H1 (cell line): Measurements from ENCODE around the gene LRIG2.

Experiments
- EGR1 ChIP-seq: IDR thresholded peaks from 2 replicates; pipeline ENCODE4 v1.6.1; 2011; ENCODE audit warnings: low read depth, low read length, borderline replicate concordance
- EZH2 ChIP-seq: fragments of 200-600 bp; sonication (generic); IDR thresholded peaks from 2 replicates; pipeline ENCODE4 v1.7.1; 2012; ENCODE audit warnings: low read depth, mild to moderate bottlenecking, moderate library complexity, low read length, inconsistent platforms; ENCODE audit not compliant: severe bottlenecking

GRCh38 chr1:113074237-113074636, 1.2 kb downstream of the LRIG2 start:
- TF ChIP-seq EGR1 (no peak), EZH2 (no peak)
